HG02885 (cell line): Measurements from ENCODE around the gene BCL2L13.
A peak's percentile ranks its signal among the peaks of the same experiment; 100 is the strongest.
"Not testable (repeated sequence)": the region's sequence is repeated elsewhere in the genome, so short reads cannot be mapped to it uniquely, and the experiment has no call there.

Source experiments
- ATAC-seq: cut with Tn5 transposase; IDR thresholded peaks from one replicate; pipeline ENCODE4 v1.9.1; 2021; ENCODE audit warnings: mild to moderate bottlenecking; ENCODE audit not compliant: unreplicated experiment, poor library complexity

BCL2L13 gene

DNA sequence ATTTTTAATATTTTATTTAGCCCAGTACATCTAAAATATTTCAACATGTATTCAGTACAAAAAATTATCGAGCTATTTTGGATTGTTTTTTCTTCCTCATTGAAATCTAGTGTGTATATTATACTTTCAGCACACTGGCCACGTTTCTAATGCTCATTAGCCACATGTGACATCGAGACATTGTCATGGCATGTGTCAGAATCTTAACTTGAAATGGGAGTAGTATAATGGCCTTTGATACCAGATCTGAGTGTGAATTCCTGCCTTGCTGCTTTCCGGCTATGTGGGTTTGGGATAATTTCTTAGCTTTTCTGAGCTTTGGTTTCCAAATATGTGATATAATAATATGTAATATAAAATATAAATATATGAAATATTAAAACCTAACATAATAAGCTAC lies 54.3 kb downstream of the BCL2L13 start:
- no peak for ATAC-seq

- no peak for ATAC-seq
Measured at GRCh38 chr22:17694193-17694592, 55.6 kb downstream of the BCL2L13 start.

DNA sequence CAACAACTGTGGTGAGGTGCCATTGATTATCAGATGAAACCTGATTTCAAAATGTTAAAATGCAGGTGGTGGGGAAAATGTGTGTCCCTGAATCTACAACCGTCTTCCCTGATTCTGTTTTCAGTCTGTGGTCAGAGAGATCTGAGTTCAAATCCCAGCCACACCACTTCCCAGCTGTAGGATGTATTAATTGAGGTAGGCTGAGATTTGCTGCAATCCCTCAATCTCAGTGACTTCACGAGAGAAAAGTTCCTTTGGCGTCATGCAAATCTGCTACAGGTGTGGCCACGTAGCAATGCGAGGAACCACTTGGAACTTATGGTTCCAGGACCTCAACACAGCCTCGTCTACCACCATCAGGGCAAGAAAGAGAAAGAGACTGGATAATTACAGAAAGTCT lies 56.2 kb downstream of the BCL2L13 start:
- no peak for ATAC-seq

- no peak for ATAC-seq
Measured at GRCh38 chr22:17695986-17696385, 57.4 kb downstream of the BCL2L13 start.

GRCh38 chr22:17697196-17697595 lies 58.6 kb downstream of the BCL2L13 start:
- ATAC-seq, result not testable (repeated sequence)

GRCh38 chr22:17698276-17698675 lies 59.7 kb downstream of the BCL2L13 start:
- ATAC-seq, result not testable (repeated sequence)

- no peak for ATAC-seq
Measured at GRCh38 chr22:17698948-17699347, 60.4 kb downstream of the BCL2L13 start.

DNA sequence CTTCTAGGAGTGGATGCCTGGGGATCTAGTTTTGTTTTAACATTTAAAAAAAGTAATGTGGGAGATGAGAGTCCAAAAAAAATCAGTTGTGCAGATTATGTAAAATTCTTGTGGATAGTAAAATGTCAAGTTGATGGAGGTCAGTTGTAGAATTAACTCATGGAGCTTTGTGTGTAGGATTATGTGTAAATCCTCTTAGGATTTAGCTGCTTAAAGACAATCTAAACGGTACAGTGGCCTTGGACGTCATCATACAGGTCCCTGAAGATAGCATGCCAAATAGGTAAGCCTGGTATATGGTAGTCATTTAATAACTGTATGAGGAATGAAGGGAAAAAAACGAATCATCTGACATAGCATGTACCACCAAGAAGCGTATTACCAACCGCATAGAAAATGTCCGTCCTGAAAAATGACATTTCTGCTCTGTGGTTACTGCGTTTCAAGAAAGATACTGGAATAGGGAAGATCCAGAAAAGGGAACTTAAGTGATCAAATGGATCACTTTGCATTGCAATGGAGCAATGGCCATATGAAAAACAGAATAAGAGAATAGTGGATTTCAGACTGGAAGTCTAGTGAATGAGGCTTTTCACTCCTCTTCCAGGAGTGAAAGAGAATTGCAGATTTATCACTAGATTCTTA lies 61.3 kb downstream of the BCL2L13 start:
- no peak for ATAC-seq

GRCh38 chr22:17700778-17701177 lies 62.2 kb downstream of the BCL2L13 start:
- ATAC-seq, result no peak

GRCh38 chr22:17703811-17704210 lies 65.3 kb downstream of the BCL2L13 start:
- ATAC-seq, result no peak

- ATAC-seq, result no peak
Measured at GRCh38 chr22:17705546-17705945, 67.0 kb downstream of the BCL2L13 start.

GRCh38 chr22:17705951-17706900 lies 67.7 kb downstream of the BCL2L13 start:
- peak; percentile 76 for ATAC-seq

GRCh38 chr22:17706947-17707346 lies 68.4 kb downstream of the BCL2L13 start:
- ATAC-seq, result no peak

DNA sequence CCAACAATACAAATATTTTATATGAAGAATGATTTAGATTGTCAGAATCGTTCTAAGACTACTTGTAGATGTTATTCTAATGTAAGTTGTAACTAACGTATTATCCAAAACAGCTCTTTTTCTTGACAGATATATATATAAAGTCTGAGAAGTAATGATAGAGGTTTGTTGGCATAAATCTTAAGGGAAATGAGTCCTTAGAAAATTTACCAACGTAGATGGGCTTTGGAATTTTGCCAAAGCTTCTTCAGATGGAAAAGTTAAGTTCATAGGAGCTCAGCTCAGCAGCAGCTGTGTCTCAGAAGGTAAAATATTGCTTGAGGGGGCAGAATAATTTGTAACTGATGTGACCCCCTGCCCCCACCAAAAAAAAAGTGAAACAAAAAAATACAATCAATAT lies 69.0 kb downstream of the BCL2L13 start:
- ATAC-seq, result no peak

DNA sequence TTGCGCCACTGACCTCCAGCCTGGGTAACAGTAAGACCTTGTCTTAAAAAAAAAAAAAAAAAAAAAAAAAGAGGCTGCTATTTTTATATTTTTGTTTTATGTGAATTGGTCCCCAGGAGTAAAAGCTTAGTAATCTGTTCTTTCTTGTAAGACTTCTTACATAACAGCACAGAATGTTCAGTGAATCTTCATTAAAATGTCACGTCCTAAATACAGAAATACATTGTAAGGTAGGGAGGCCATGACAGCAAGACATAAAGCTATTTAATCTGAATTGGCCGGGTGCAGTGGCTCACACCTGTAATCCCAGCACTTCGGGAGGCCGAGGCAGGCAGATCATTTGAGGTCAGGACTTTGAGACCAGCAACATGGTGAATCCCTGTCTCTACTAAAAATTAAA lies 71.5 kb downstream of the BCL2L13 start:
- no peak for ATAC-seq

- ATAC-seq, result no peak
Measured at GRCh38 chr22:17712441-17712840, 73.9 kb downstream of the BCL2L13 start.

DNA sequence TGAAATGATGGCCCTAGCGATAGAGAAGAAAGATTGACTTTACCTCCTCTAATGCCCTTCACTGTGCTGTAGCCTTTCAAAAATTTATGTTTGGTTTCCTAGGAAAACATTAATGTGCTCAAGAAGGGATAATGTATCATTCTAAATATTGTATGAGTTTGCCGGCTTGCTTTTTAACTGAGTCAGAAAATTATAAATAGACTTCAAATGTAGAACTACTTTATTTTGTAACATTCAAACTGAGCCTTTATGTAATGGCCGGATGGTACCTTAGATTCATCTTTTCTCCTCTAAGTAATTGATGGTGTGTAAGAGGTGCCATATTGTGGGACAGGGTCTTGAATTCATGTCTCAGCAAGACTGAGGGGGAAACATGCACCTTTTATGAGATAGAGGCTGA lies 78.0 kb downstream of the BCL2L13 start:
- ATAC-seq, result no peak

GRCh38 chr22:17717708-17718107 lies 79.2 kb downstream of the BCL2L13 start:
- ATAC-seq, result no peak

DNA sequence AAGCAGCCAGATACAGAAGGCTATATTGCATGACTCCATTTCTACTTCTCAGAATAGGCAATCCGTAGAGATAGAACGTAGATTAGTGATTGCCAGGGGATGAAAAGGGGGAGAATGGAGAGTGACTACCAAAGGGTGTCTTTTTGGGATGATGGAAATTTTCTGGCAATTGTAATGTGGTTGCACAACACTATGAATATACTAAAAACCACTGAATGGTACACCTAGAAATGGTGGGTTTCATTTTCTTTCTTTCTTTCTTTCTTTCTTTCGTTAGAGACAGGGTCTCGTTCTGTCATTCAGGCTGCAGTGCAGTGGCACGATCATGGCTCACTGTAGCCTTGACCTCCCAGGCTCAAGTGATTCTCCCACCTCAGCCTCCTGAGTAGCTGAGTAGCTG lies 81.4 kb downstream of the BCL2L13 start:
- no peak for ATAC-seq

DNA sequence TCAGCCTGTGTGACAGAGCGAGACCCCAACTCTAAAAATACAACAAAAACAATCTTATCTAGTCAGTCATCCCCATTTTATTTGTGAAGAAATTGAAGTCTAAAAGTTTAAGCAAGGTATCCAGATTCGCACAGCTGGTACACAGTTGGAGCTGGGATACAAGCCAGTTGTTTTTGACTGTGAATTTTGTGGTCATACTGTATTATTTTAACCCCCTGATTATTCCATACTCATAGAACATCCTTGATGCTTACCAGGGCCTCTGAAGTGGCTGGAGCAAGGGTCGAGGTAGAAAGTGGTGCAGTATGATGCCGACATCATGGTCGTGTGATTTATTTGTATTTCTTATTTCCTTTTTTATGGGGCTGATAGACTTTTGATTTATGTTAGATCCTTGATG lies 85.7 kb downstream of the BCL2L13 start:
- no peak for ATAC-seq

DNA sequence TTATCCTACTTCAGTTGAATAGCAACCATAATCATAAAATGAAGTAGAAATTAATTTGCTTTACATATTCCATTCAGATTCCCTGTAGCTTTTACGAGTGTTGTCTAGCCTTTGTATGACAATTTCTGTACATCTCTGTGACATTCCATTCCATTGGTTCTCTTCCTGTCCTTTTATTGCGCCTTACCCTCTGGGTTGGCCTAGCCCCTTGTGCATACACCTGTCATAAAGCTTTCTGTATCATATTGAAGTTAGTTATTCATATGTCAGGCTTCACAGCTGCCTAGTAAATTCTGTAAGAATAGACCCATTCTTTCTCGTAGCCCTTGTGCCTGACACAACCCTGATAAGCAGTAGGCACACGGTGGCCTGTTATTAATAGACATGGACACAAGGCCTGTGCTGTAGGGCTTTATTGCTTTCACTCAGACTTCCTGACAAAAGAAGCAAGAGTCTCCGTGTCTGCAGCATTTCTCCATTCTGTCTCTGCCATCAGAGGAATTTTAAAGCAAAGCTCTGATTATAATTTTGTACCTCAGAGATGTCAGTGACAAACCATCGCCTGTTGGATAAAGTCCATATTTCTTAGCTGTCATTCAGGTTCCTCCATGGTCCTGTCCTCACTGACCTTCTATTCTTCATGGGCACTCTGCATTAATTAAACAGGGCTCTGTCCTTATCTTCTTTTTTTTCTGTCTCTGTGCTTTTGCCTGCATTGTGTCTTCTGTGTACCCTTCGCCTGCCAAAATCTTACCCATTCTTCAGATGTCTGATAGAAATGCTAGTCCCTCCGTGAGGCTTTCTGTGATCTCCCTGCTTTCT lies 86.3 kb downstream of the BCL2L13 start:
- ATAC-seq, result no peak
